Posterior vena cava (tissue), 2 donors: ENCODE data around the gene SEPTIN10. TPM values are rescaled to one million over a fixed set of nuclear protein-coding genes. Genes with fewer than 3 reads are reported as not detected.

Experiments used
- DNase-seq: peaks from one replicate; pipeline ENCODE4 v3.0.0-alpha.2; 2020; ENCODE audit warnings: low spot score
- intact Hi-C, 2 donors: fragments of 100-400 bp; cut with DNase I; formaldehyde crosslinking; loops; one replicate each; pipeline versions ENCODE4 v1.14.1 to v1.14.2; 2022 to 2023
- total RNA-seq, 2 donors: library from RNA; stranded (reverse); fragmentation: NEBNext Ultra II Directional; extraction: Animal tissue kit (Norgen Biotek cat#: 25700); gene quantifications; one replicate each; pipeline ENCODE4 v1.2.1, GENCODE V29; 2021
- donor health status: DM: yes; HTN: yes; CAD: no.
- donor health status: DM: yes; HTN: yes; CAD: no.

Gene SEPTIN10
- total RNA-seq, 2 donors from 2014 or later, result 88.3 to 115 TPM

- DNase-seq, result peak; percentile 72
- intact Hi-C loops, result no loop called here
Measured at GRCh38 chr2:109529532-109530449, 84.0 kb downstream of the SEPTIN10 start.

DNA sequence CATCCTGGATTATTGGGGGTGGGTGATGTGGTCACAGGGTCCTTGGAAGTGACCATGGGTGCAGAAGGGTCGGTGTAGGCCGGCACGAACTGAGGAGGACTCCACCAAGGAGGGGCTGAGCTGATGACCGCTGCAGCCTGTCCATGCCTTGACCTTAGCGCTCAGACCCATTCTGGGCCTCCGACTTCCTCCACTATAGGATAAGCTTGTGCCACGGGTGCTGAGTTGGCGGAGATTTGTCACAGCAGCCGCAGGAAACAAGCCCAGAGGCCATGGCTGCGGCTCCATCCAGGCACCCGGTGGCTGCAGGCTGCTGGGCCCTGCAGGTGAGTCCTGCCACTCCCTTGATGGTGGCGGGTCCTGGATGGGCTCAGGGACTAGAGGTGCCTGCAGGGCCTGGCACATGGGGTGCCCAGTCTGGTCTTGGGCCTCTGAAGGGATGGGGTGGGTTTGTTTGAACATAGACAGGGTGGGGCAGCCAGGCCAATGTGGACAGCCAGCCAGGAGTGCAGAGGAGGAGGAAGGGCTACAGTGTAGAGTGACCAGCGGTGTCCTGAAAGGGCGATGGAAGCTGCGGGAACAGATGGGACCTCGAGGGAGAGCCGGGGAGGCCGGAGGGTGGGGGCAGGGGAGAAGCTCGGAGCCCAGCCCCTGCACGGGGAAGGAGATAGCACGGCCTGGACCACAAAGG is 84.8 kb downstream of the SEPTIN10 start:
- intact Hi-C loops, result no loop called here
- peak; percentile 65 for DNase-seq

DNA sequence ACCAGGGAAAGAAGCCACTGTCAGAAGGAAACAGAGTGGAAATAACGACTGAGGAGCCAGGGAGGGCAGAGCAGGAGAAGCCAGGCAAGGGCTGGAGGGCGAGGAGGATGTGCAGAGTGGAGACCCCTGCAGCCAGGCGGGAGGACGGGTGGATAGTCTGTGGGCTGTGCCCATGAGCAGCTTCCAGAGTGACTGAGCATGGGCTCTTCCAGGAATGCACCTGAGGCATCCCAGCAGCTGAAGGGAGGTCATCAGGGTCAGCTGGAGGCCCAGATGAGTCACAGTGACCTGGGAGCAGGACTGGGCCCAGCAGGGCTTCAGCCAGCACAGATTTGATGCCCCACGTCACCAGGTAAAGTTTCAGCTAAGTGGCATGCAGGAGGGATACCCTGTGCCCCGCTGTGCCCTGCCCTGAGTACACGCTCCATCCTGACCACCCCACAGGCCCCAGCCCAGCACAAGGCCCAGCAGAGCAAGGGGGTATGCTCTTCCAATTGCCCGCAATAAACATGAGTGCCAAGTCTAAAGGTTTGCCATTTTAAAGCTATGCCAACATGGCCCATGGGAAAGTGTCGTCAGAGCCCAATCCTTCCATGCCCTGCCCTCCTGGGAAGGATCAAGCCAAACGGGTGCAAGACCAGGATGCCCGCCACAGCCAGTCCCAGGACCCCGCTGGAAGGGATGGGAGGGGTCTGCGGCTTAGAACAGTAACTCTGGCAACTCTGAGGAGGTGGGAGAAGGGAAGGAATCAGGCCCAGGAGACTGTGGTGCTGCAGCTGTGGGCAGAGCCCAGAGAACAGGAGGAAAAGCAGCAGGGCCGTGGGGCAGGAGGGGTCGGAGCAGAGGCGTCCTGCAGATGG is 85.7 kb downstream of the SEPTIN10 start:
- peak; percentile 42 for DNase-seq

DNA sequence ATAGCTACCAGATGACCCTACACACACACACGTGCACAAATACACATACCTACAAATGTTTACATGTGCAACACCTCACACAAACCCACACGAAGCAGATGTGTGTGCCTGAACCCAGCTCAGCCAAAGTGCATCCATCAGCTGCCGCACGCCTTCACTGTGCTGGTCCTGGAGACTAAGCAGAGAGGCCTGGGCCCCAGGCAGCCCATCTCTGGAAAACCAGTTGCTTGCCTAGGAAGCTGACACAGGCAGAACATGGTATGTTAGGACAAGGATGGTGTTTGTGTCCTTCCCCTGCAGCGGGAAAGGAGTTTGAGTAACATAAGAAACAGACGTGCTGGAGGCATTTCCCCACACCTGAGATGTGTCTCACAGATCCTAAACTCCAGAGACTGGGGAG is 86.7 kb downstream of the SEPTIN10 start:
- peak; percentile 38 for DNase-seq
- intact Hi-C loops, result no loop called here

More for the DNA sequence above, 85.7 kb downstream of the SEPTIN10 start:
- intact Hi-C loops, result no loop called here

- DNase-seq, result peak; percentile 59
- intact Hi-C loops, result no loop called here
Measured at GRCh38 chr2:109526442-109526970, 87.3 kb downstream of the SEPTIN10 start.

- intact Hi-C loops, result no loop called here
- DNase-seq, result peak; percentile 51
Measured at GRCh38 chr2:109525836-109526235, 87.9 kb downstream of the SEPTIN10 start.

DNA sequence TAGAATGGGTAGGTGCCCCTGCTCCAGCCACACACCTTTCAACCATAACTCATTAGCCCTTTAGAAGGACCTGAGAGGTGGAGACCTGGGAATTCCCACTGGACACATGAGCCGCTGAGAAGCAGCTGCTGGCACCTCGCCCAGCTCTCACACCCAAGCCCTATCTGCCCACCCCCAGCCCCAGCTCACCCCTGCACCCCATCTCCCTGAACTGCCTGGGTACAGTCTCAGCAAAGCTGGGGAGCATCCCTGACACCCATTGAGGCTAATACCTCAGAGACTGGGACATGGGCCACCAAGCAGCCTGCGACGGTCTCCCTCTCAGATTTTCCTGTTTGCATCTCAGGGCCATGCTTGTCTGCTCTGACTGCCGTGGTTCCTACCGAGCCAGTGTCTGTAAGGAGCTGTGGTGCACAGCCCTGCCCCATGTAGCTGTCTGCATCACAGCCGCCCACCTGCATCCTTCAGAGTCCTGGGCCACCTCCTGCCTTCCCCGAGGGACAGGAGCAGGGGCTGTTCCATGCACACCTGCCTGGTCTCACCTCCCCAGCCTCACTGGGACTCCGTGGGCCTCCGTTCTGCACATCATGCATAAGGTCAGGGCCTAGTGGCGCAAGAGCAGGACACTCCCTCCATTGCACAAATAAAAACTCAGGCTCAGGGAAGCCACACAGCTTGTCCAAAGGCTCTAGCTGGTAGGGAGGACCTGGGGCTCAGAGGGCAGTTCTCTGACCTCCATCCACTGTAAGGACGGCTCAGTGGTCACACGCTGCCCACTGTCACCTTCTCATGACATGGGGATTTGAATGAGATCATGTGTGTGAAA is 90.0 kb downstream of the SEPTIN10 start:
- intact Hi-C loops, result no loop called here
- DNase-seq, result peak; percentile 56

DNA sequence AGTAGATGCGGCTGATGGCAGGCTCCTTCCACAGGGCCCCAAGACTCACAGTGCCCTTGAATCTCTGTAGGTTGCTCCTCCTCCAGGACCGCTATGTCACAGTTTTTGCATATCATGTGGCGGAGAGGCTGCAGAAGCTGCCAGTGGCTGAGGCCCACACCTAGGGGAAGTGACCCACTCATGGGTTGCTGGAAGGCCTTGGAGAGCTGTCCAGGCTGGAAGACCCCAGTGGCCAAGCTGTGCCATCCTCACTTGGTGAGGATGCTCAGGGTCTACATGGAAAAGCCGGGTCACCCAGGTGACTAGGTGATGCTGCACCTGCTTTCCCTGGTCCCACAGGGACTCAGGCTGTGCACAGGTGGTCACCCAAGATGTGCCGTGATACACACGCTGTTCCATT is 90.6 kb downstream of the SEPTIN10 start:
- intact Hi-C loops, result no loop called here
- DNase-seq, result peak; percentile 22

- intact Hi-C loops, result no loop called here
- peak; percentile 13 for DNase-seq
Measured at GRCh38 chr2:109522063-109522374, 91.7 kb downstream of the SEPTIN10 start.

- intact Hi-C loops, result no loop called here
- peak; percentile 40 for DNase-seq
Measured at GRCh38 chr2:109521233-109522062, 92.3 kb downstream of the SEPTIN10 start.

DNA sequence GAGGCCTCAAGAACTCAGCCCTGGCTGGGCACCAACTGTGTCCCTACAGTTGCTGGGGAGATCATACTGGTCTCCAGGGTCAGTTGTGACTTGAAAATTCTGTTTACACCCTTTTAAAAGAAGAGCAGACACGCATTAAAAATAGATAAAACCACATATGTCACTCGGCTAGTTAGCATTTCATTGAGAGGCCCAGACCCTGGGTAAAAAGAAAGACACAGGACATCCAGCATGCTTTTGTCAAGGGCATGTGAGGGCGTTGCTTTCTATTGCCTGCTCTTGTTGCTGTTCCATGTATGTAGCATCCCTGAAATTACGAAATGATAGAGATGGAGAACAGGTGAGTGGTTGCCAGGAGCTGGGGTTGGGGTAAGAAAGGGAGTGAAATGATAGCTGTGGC is 94.3 kb downstream of the SEPTIN10 start:
- intact Hi-C loops, result no loop called here
- DNase-seq, result peak; percentile 30

GRCh38 chr2:109517118-109517889 is 96.5 kb downstream of the SEPTIN10 start:
- DNase-seq, result no peak
- intact Hi-C loops, result no loop called here

- intact Hi-C loops, result no loop called here
- DNase-seq, result peak; percentile 82
Measured at GRCh38 chr2:109516445-109517117, 97.2 kb downstream of the SEPTIN10 start.

GRCh38 chr2:109514857-109515256 is 98.9 kb downstream of the SEPTIN10 start:
- no peak for DNase-seq
- intact Hi-C loops, result loop anchor here in 1 of 2 donors (5.0 kb wide), 1 partner anchor 388 kb away; the partner anchor contains the start of gene SH3RF3

DNA sequence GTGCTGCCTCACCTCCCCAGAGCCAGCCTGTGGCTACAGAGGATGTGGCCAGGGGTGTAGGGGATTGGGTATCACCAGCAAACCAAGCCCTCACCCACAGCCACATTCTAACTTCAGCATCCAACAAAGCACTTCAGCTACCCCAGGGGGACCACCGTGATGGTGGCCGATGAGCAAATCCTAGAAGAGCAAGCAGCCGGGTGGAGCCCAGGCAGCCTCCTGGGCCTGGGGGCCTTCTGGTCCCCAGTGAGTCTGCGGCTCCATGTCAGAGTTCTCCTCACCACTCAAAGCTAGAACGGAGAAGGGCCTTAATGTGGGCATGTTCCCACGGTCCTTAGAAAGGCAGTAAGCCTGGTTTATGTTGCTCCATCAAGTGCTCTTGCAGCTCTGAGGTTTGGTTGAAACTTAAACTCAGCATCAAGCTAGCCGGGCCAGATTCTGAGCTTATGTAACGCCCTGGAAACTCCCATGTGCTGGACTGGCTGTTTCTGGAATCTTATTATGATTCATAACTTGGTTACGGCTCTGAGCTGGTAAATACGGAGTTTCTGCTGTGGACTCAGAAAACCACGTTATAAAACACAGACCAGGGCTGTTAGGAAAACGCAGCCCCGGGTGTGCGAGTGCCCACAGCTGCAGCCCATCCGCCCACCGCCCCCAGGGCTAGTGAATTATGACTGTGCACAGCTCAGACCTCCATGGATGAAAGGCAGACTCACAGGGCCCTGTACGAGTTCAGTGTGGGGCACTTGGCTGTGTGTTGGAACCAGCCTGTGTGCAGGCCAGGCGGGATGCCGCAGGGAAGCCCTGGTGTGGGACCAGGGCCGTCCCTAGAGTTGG is 99.8 kb downstream of the SEPTIN10 start:
- peak; percentile 80 for DNase-seq
- intact Hi-C loops, result loop anchor here in 1 of 2 donors (5.0 kb wide), 1 partner anchor 387 kb away; the partner anchor contains the start of gene SH3RF3
